Measurements from ENCODE around the gene TMEM41B.
A peak's percentile ranks its signal among the peaks of the same experiment; 100 is the strongest.
"Not testable (repeated sequence)": the region's sequence is repeated elsewhere in the genome, so short reads cannot be mapped to it uniquely, and the experiment has no call there.

Gene TMEM41B

GRCh38 chr11:9258279-9258678 lies 56.1 kb downstream of the TMEM41B start:
- not testable (repeated sequence) for DNase-seq

DNA sequence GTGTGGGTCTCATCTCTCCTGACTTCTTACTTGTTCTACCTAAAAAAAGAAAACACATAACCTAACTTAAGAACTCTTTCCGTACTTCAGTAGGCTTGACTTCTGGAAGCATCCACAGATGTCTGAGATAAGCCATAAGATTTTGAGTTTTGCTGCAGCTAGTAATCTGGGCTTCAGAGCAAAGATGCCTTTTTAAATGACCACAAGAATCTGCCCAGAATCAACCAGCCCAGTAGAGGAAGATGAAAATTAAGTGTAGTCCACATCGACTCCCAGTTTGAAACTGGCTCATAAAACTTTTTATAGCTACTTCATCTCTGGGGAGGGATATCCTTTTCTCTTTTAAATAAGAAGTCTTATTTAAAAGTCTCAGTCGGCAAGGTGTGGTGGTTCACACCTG lies 60.0 kb downstream of the TMEM41B start:
- DNase-seq = no peak

- no peak for DNase-seq
Observed at GRCh38 chr11:9253086-9253485, 61.3 kb downstream of the TMEM41B start.

DNA sequence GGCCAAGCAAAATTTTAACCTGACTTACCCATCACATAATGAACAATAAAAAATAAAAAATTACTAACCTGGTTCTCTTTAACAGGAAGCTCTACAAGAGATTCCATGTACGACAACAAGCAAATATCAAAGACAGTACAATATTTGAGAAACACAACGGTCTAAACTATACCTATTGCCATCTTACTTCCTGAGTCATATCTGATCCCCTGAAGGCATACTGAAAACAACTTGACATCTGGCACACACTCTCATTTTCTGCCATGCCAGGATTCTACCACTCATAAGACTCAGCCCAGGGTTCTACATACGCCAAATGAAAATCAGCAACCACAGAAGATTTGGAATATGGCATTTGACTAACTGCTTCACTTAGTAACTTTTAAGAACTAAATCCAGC lies 63.1 kb downstream of the TMEM41B start:
- DNase-seq = no peak

DNA sequence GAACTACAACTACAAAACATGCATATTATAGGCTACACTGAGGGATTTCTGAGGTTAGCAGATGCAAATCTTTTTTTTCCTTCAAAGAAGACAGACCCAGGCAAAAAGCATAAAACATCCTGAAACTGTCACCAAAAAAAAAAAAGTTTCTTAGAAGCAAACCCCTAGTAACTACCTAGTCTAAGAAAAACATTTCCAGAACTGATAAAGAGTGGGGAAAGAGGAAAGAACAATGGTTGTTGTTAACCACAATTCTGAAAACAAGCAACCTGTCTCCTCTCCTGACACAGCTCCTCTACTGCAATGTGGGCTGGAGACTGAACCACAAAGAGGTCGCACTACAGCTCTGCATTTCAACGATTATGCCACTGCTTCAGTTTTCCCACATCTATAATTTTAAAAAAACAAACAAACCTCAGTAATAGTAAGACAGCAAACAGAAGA lies 64.2 kb downstream of the TMEM41B start:
- peak; percentile 38 to 55 for DNase-seq

DNA sequence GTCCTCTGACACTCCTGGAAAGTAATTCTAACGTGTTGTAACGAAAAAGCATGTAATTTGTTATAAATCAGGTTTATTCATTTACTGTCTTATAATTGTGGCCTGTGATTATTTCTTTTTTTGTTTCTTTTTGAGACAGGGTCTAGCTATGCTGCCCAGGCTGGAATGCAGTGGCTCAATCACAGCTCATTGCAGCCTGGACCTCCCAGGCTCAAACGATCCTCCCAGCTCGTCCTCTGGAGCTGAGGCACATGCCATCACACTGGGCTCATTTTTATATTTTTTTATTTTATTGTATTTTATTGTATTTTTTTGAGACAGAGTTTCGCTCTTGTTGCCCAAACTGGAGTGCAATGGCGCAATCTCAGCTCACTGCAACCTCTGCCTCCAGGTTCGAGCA lies 65.1 kb downstream of the TMEM41B start:
- no peak for DNase-seq

DNA sequence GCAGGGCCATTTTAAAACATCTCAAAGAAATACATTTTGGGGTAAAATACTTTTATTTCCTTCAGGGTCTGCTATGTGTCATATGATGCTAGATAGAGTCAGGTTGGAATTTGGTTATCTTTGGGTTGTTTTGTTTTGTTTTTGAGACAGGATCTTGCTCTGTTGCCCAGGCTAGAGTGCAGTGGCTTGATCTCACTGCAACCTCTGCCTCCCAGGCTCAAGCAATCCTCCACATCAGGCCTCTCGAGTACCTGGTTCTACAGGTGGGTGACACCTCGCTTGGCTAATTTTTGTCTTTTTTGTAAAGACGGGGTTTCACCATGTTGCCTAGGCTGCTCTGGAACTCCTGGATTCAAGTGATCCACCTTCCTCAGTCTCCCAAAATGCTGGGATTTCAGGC lies 66.5 kb downstream of the TMEM41B start:
- DNase-seq = no peak

DNA sequence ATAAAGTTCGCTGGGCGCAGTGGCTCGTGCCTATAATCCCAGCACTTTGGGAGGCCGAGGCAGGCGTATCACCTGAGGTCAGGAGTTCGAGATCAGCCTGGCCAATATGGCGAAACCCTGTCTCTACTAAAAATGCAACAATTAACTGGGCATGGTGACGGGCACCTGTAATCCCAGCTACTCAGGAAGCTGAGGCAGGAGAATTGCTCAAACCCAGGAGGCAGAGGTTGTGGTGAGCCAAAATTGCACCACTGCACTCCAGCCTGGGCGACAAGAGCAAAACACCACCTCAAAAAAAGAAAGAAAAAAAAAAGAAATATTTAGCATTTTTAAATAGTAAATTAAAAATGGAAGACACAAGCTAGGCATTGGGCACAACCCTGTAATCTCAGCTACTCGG lies 78.2 kb downstream of the TMEM41B start:
- not testable (repeated sequence) for DNase-seq

DNA sequence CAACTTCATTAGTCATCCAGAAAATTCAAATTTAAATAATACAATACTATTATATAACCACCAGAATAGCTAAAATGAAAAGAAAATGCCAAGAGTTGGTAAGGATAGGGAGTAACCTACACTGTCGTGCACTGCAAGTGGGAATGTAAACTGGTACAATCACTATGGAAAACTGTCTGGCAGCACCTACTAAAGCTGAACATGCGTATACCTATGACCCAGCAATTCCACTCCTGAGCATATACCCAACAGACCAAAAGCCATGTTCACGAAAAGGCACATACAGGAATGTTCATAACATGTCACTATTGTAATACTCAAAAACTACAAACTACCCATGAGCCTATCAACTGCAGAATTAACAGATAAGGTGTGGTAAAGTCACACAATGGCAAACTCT lies 81.9 kb downstream of the TMEM41B start:
- no peak for DNase-seq

DNA sequence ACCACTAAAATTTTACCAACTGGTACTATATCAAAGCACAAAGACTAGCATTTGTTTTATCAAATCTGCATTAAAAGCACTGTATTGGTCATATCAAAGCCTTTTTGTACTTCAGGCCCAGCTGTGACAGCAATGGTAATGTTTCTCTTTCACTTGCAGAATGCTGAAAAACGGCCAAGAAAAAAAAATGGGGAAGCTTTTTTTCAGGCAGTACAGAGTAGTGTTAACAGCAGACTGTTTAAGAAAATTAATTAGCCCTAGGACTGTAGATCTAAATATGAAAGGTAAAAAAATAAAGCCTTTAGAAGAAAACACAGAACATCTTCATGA lies 82.6 kb downstream of the TMEM41B start:
- DNase-seq = no peak
